Measurements from ENCODE around the gene WNT2.
"Not testable (repeated sequence)": the region's sequence is repeated elsewhere in the genome, so short reads cannot be mapped to it uniquely, and the experiment has no call there.

Gene WNT2

GRCh38 chr7:117248829-117249228, 74.0 kb downstream of the WNT2 start:
- no peak overlapping the region for H4K91ac ChIP-seq (ENCODE audit: low read depth, low read length)
- H3K4me2 ChIP-seq (ENCODE audit: low read length): no peak overlapping the region
- no peak overlapping the region for H3K4ac ChIP-seq (ENCODE audit: low read depth, low read length)
- no peak overlapping the region for H2BK120ac ChIP-seq (ENCODE audit: insufficient read depth, low read length, poor library complexity)
- H3K79me2 ChIP-seq (ENCODE audit: control insufficient read depth, insufficient read depth, low read length, poor library complexity): no peaks in the 10 kb centered on the region
- no peak overlapping the region for H2BK12ac ChIP-seq (ENCODE audit: low read length)
- no peak overlapping the region for H2BK5ac ChIP-seq (ENCODE audit: low read depth, low read length, poor library complexity)
- no peaks in the 10 kb centered on the region for H3K4me1 ChIP-seq (ENCODE audit: control insufficient read depth in 1 of 2, insufficient read depth in 2 of 2, low read length in 2 of 2)
- no peak overlapping the region for H3K27ac ChIP-seq (ENCODE audit: low read depth, low read length)
- H3K9me3 ChIP-seq (ENCODE audit: insufficient read depth, low read depth, low read length): no peaks in the 10 kb centered on the region
- H3K9ac ChIP-seq (ENCODE audit: low read length): no peak overlapping the region
- no peak overlapping the region for H3K4me3 ChIP-seq (ENCODE audit: low read depth, low read length)
- H4K12ac ChIP-seq (ENCODE audit: low read depth, low read length): no peak overlapping the region
- no peaks in the 10 kb centered on the region for H3K36me3 ChIP-seq (ENCODE audit: control insufficient read depth in 1 of 2, insufficient read depth in 2 of 2, low read length in 2 of 2)
- H3K27me3 ChIP-seq (ENCODE audit: insufficient read depth, low read length): no peaks in the 10 kb centered on the region
- H2AFZ ChIP-seq (ENCODE audit: insufficient read depth, low read length, poor library complexity): no peak overlapping the region
- H3K79me1 ChIP-seq (ENCODE audit: low read length): no peaks in the 10 kb centered on the region
- DNase-seq: no peak
- no peak overlapping the region for H3K14ac ChIP-seq (ENCODE audit: low read length)
- no peak overlapping the region for H3K23ac ChIP-seq (ENCODE audit: low read length)
- H2AK5ac ChIP-seq (ENCODE audit: low read length): no peak overlapping the region
- no CpG with 5 or more reads among the region's 5 CpGs for WGBS (ENCODE audit: extremely low coverage, insufficient coverage, insufficient read length)
- no peak overlapping the region for H4K8ac ChIP-seq (ENCODE audit: low read depth, low read length)
- H3K18ac ChIP-seq (ENCODE audit: low read length): no peak overlapping the region

GRCh38 chr7:117247809-117248208, 75.0 kb downstream of the WNT2 start:
- Histone ChIP-seq H3K4me3 (ENCODE audit: low read depth, low read length) (no peak overlapping the region), H4K91ac (ENCODE audit: low read depth, low read length) (no peak overlapping the region), H2BK12ac (ENCODE audit: low read length) (no peak overlapping the region), H3K4me2 (ENCODE audit: low read length) (no peak overlapping the region), H2BK5ac (ENCODE audit: low read depth, low read length, poor library complexity) (no peak overlapping the region), H3K4ac (ENCODE audit: low read depth, low read length) (no peak overlapping the region), H4K12ac (ENCODE audit: low read depth, low read length) (no peak overlapping the region), H3K4me1 (ENCODE audit: control insufficient read depth in 1 of 2, insufficient read depth in 2 of 2, low read length in 2 of 2) (no peaks in the 10 kb centered on the region), H3K9me3 (ENCODE audit: insufficient read depth, low read depth, low read length) (no peaks in the 10 kb centered on the region), H2AK5ac (ENCODE audit: low read length) (no peak overlapping the region), H3K79me2 (ENCODE audit: control insufficient read depth, insufficient read depth, low read length, poor library complexity) (no peaks in the 10 kb centered on the region), H3K18ac (ENCODE audit: low read length) (no peak overlapping the region), H4K8ac (ENCODE audit: low read depth, low read length) (no peak overlapping the region), H2AFZ (ENCODE audit: insufficient read depth, low read length, poor library complexity) (no peak overlapping the region), H3K79me1 (ENCODE audit: low read length) (no peaks in the 10 kb centered on the region), H3K27ac (ENCODE audit: low read depth, low read length) (no peak overlapping the region), H2BK120ac (ENCODE audit: insufficient read depth, low read length, poor library complexity) (no peak overlapping the region), H3K23ac (ENCODE audit: low read length) (no peak overlapping the region), H3K14ac (ENCODE audit: low read length) (no peak overlapping the region), H3K27me3 (ENCODE audit: insufficient read depth, low read length) (no peaks in the 10 kb centered on the region), H3K9ac (ENCODE audit: low read length) (no peak overlapping the region), H3K36me3 (ENCODE audit: control insufficient read depth in 1 of 2, insufficient read depth in 2 of 2, low read length in 2 of 2) (no peaks in the 10 kb centered on the region)
- no CpG with 5 or more reads among the region's 4 CpGs for WGBS (ENCODE audit: extremely low coverage, insufficient coverage, insufficient read length)
- DNase-seq: no peak

GRCh38 chr7:117245703-117246102, 77.2 kb downstream of the WNT2 start:
- H3K23ac ChIP-seq (ENCODE audit: low read length); H4K8ac ChIP-seq (ENCODE audit: low read depth, low read length); H3K9ac ChIP-seq (ENCODE audit: low read length); H3K27me3 ChIP-seq (ENCODE audit: insufficient read depth, low read length); H3K4me2 ChIP-seq (ENCODE audit: low read length); H2AK5ac ChIP-seq (ENCODE audit: low read length); H2BK120ac ChIP-seq (ENCODE audit: insufficient read depth, low read length, poor library complexity); H3K18ac ChIP-seq (ENCODE audit: low read length); DNase-seq; H3K4me3 ChIP-seq (ENCODE audit: low read depth, low read length); H2BK12ac ChIP-seq (ENCODE audit: low read length); H3K9me3 ChIP-seq (ENCODE audit: insufficient read depth, low read depth, low read length); H3K27ac ChIP-seq (ENCODE audit: low read depth, low read length); H3K14ac ChIP-seq (ENCODE audit: low read length); H3K4me1 ChIP-seq (ENCODE audit: control insufficient read depth in 1 of 2, insufficient read depth in 2 of 2, low read length in 2 of 2); H3K79me1 ChIP-seq (ENCODE audit: low read length); H4K12ac ChIP-seq (ENCODE audit: low read depth, low read length); H2BK5ac ChIP-seq (ENCODE audit: low read depth, low read length, poor library complexity); H3K79me2 ChIP-seq (ENCODE audit: control insufficient read depth, insufficient read depth, low read length, poor library complexity); H3K4ac ChIP-seq (ENCODE audit: low read depth, low read length); H4K91ac ChIP-seq (ENCODE audit: low read depth, low read length); H2AFZ ChIP-seq (ENCODE audit: insufficient read depth, low read length, poor library complexity); H3K36me3 ChIP-seq (ENCODE audit: control insufficient read depth in 1 of 2, insufficient read depth in 2 of 2, low read length in 2 of 2): not testable (repeated sequence)
- WGBS (ENCODE audit: extremely low coverage, insufficient coverage, insufficient read length): no CpG with 5 or more reads among the region's 2 CpGs

GRCh38 chr7:117243390-117243789, 79.5 kb downstream of the WNT2 start:
- H2BK120ac ChIP-seq (ENCODE audit: insufficient read depth, low read length, poor library complexity): no peak overlapping the region
- no peak overlapping the region for H4K12ac ChIP-seq (ENCODE audit: low read depth, low read length)
- H4K91ac ChIP-seq (ENCODE audit: low read depth, low read length): no peak overlapping the region
- no peak overlapping the region for H2BK5ac ChIP-seq (ENCODE audit: low read depth, low read length, poor library complexity)
- no peaks in the 10 kb centered on the region for H3K79me2 ChIP-seq (ENCODE audit: control insufficient read depth, insufficient read depth, low read length, poor library complexity)
- H2AK5ac ChIP-seq (ENCODE audit: low read length): no peak overlapping the region
- no peaks in the 10 kb centered on the region for H3K27me3 ChIP-seq (ENCODE audit: insufficient read depth, low read length)
- H3K4ac ChIP-seq (ENCODE audit: low read depth, low read length): no peak overlapping the region
- no peak overlapping the region for H2AFZ ChIP-seq (ENCODE audit: insufficient read depth, low read length, poor library complexity)
- no peak overlapping the region for H3K23ac ChIP-seq (ENCODE audit: low read length)
- H3K79me1 ChIP-seq (ENCODE audit: low read length): no peaks in the 10 kb centered on the region
- H3K9me3 ChIP-seq (ENCODE audit: insufficient read depth, low read depth, low read length): peaks cover 2% of the 10 kb centered on the region
- H4K8ac ChIP-seq (ENCODE audit: low read depth, low read length): no peak overlapping the region
- no peak overlapping the region for H3K4me3 ChIP-seq (ENCODE audit: low read depth, low read length)
- no peak overlapping the region for H3K18ac ChIP-seq (ENCODE audit: low read length)
- H3K27ac ChIP-seq (ENCODE audit: low read depth, low read length): no peak overlapping the region
- no peak for DNase-seq
- no peak overlapping the region for H3K4me2 ChIP-seq (ENCODE audit: low read length)
- H3K14ac ChIP-seq (ENCODE audit: low read length): no peak overlapping the region
- no peak overlapping the region for H2BK12ac ChIP-seq (ENCODE audit: low read length)
- H3K36me3 ChIP-seq (ENCODE audit: control insufficient read depth in 1 of 2, insufficient read depth in 2 of 2, low read length in 2 of 2): no peaks in the 10 kb centered on the region
- H3K4me1 ChIP-seq (ENCODE audit: control insufficient read depth in 1 of 2, insufficient read depth in 2 of 2, low read length in 2 of 2): no peaks in the 10 kb centered on the region
- no peak overlapping the region for H3K9ac ChIP-seq (ENCODE audit: low read length)
- WGBS (ENCODE audit: extremely low coverage, insufficient coverage, insufficient read length): no CpG with 5 or more reads among the region's 3 CpGs

Data from trophoblast cell (in vitro differentiated cells and primary cell).